ENCODE measurements around the gene TUBB6. TPM values are rescaled to one million over a fixed set of nuclear protein-coding genes. Genes with fewer than 3 reads are reported as not detected.
A peak's percentile ranks its signal among the peaks of the same experiment; 100 is the strongest.

Gene TUBB6
- total RNA-seq (2021; fragmentation: NEBNext Ultra II Directional; extraction: Animal tissue kit (Norgen Biotek cat#: 25700)) (126 and 128 TPM in 2 replicates), polyA plus RNA-seq (2011; rRNA removed) (223 and 288 TPM in 2 replicates), polyA minus RNA-seq (2011; rRNA and poly(A)+ RNA removed) (69.6 and 75.5 TPM in 2 replicates)
- polyA plus RNA-seq (2011; cell fraction: cytosol; rRNA removed): 206 TPM
- 196 TPM for polyA plus RNA-seq (2011; cell fraction: nucleus; rRNA removed)
- polyA plus RNA-seq (2012, experiment 1 of 2): 96.3 to 131 TPM (median 121 TPM) in 4 replicates
- 81.1 TPM for polyA plus RNA-seq (2012, experiment 2 of 2)
- polyA plus RNA-seq (2013, experiment 1 of 2): 88.3 TPM
- 92.6 TPM for polyA plus RNA-seq (2013, experiment 2 of 2)
- polyA minus RNA-seq (2011; cell fraction: cytosol; rRNA and poly(A)+ RNA removed): 91.3 TPM
- 58.7 TPM for polyA minus RNA-seq (2011; cell fraction: nucleus; rRNA and poly(A)+ RNA removed)
- long read RNA-seq, experiment 1, transcript TUBB6-201 (4 exons, 2,064 nt): major isoform, 23 of 143 reads
- long read RNA-seq, experiment 1, partial matches to known transcripts: 76 of 143 reads
- long read RNA-seq, experiment 1, other reads (novel, unspliced or antisense): 40 of 143 reads
- long read RNA-seq, experiment 2, transcript TUBB6-201 (4 exons, 2,064 nt): major isoform, 128 of 143 reads
- long read RNA-seq, experiment 2, partial matches to known transcripts: 1 of 143 reads
- long read RNA-seq, experiment 2, other reads (novel, unspliced or antisense): 5 of 143 reads

- Histone ChIP-seq H3K9ac (replicated peaks in 1 of 4; ENCODE audit: extremely low read depth in 1 of 4, low read depth in 3 of 4, low read length in 3 of 4) (peak within 1 kb of the TSS in 3 of 4 experiments; percentile 36 to 60 (median 42); a peak in 6 of 7 replicates), H3K27me3 (replicated peaks in 1 of 4; ENCODE audit: control insufficient read depth in 3 of 4, extremely low read depth in 1 of 4, insufficient read depth in 3 of 4, low read length in 3 of 4) (peaks cover 0 to 29% (median 20%) of the 10 kb centered on the region in 4 experiments; a peak in 5 of 7 replicates), H3K27ac (ENCODE audit: low read depth, low read length) (no peak within 1 kb of the TSS; the same call in 1 of the 2 replicates), H3K14ac (ENCODE audit: insufficient read length) (no peak within 1 kb of the TSS), H3K18ac (ENCODE audit: extremely low read depth, low read length) (peak within 1 kb of the TSS; percentile 60), H2BK20ac (ENCODE audit: low read length) (no peak within 1 kb of the TSS), H3K4ac (replicated peaks; ENCODE audit: insufficient read length, low read depth, low read length) (no peak within 1 kb of the TSS), H2BK12ac (ENCODE audit: low read depth, low read length) (no peak within 1 kb of the TSS), H4K91ac (replicated peaks; ENCODE audit: insufficient read length, low read length) (no peak within 1 kb of the TSS), H2AFZ (ENCODE audit: low read length) (0 out of 2 replicates have a peak within 1 kb of the TSS, but pooled peaks have one; percentile 20), H4K5ac (ENCODE audit: insufficient read length, low read depth, low read length) (no peak within 1 kb of the TSS), H3K56ac (replicated peaks; ENCODE audit: insufficient read length, low read depth, low read length) (no peak within 1 kb of the TSS), H3K23me2 (ENCODE audit: low read depth, low read length) (peaks cover 11% of the 10 kb centered on the region), H3K9me3 (ENCODE audit: insufficient read depth in 2 of 2, low read depth in 1 of 2, low read length in 1 of 2) (no peaks in the 10 kb centered on the region), H3K79me1 (ENCODE audit: low read depth, low read length) (no peaks in the 10 kb centered on the region), H3K4me3 (ENCODE audit: extremely low read depth in 1 of 4, insufficient read depth in 2 of 4, low read depth in 3 of 4, low read length in 4 of 4) (peak within 1 kb of the TSS; percentile 63 to 81 (median 70)), H3K4me1 (replicated peaks in 1 of 4; ENCODE audit: control insufficient read depth in 3 of 4, insufficient read depth in 4 of 4, low read length in 3 of 4) (peaks cover 0 to 16% (median 12%) of the 10 kb centered on the region in 4 experiments; a peak in 6 of 7 replicates), H2AK5ac (ENCODE audit: low read depth, low read length) (no peak within 1 kb of the TSS), H3K23ac (ENCODE audit: insufficient read length) (no peak within 1 kb of the TSS), H2BK5ac (ENCODE audit: low read depth, low read length) (no peak within 1 kb of the TSS), H4K8ac (ENCODE audit: extremely low read depth, insufficient read depth, low read length) (peak within 1 kb of the TSS; percentile 87), H4K20me1 (replicated peaks in 1 of 2; ENCODE audit: control insufficient read depth in 1 of 2, insufficient read depth in 2 of 2, low read length in 2 of 2) (peaks cover 0 to 3% of the 10 kb centered on the region in 2 experiments), H3K79me2 (ENCODE audit: control insufficient read depth in 1 of 2, insufficient read depth in 2 of 2, low read length in 2 of 2) (peaks cover 0 to 6% of the 10 kb centered on the region in 2 experiments; a peak in 3 of 4 replicates), H3K36me3 (ENCODE audit: control insufficient read depth in 2 of 4, insufficient read depth in 4 of 4, low read length in 3 of 4) (peaks cover 0 to 22% (median 6%) of the 10 kb centered on the region in 4 experiments; a peak in 4 of 8 replicates), H2BK15ac (ENCODE audit: low read length) (no peak within 1 kb of the TSS; the same call in 1 of the 2 replicates), H2BK120ac (replicated peaks; ENCODE audit: low read depth, low read length) (peak within 1 kb of the TSS; percentile 28), H3K4me2 (ENCODE audit: insufficient read depth in 1 of 2, low read depth in 2 of 2, low read length in 2 of 2) (peak within 1 kb of the TSS; percentile 78 to 94)
- no peak for FAIRE-seq
- ChIA-PET POLR2A (ENCODE audit: partially characterized antibody) (interaction anchor here (0.8 to 6.1 kb wide), 7 partner anchors 10 to 49 kb away, joined by 3 to 49 read pairs (median 3); no protein-coding TSS in a partner anchor), CTCF (ENCODE audit: partially characterized antibody) (interaction anchor here (1.4 to 2.6 kb wide), 5 partner anchors 10 to 36 kb away, joined by 3 to 11 read pairs (median 7); no protein-coding TSS in a partner anchor)
- WGBS, 2 experiments (ENCODE audit: extremely low coverage in 1 of 2, insufficient coverage in 1 of 2, insufficient read length in 1 of 2, insufficient replicate concordance in 2 of 2, low coverage in 1 of 2, low lambda C conversion rate in 2 of 2, missing lambda C conversion rate in 1 of 2): 2% methylated on average over 9 of the region's 88 CpGs; no CpG with 5 or more reads in 1 of the 2 experiments
- peak in 1 of 2 experiments; percentile 81 for DNase-seq (ENCODE audit: low read depth in 1 of 2, low spot score in 2 of 2)
- TF ChIP-seq ASH2L (IDR thresholded peaks at IDR 0.05; ENCODE audit: low read length) (no peak), RXRA (IDR thresholded peaks at IDR 0.05; ENCODE audit: insufficient read depth, low read depth, low read length) (no peak), BRCA1 (IDR thresholded peaks at IDR 0.05; ENCODE audit: low read depth, low read length) (no peak), TAF1 (IDR thresholded peaks at IDR 0.05; ENCODE audit: low read depth, low read length) (peak; percentile 88), CBX5 (IDR thresholded peaks at IDR 0.05; ENCODE audit: low read depth, low read length) (no peak), SUZ12 (IDR thresholded peaks at IDR 0.05; ENCODE audit: low read length) (no peak), GTF2F1 (IDR thresholded peaks at IDR 0.05; ENCODE audit: borderline replicate concordance, low read depth, low read length) (no peak), KDM5A (IDR thresholded peaks at IDR 0.05; ENCODE audit: low read length) (no peak), CHD1 (IDR thresholded peaks at IDR 0.05; ENCODE audit: low read depth, low read length) (no peak)
Measured at GRCh38 chr18:12307701-12308385, at the start of gene TUBB6. TUBB6 (plus strand) TSS chr18:12308241; CDS start chr18:12308293, 52 bp downstream.

All from H1 (cell line).